GM23338 (cell line): ENCODE measurements around the gene ARID1B. TPM values are rescaled to one million over a fixed set of nuclear protein-coding genes. Genes with fewer than 3 reads are reported as not detected.

ENCODE experiments used
- CREB1 ChIP-seq: fragments of 250-450 bp; sonication (Bioruptor Pico); IDR thresholded peaks from 2 replicates; pipeline ENCODE4 v1.5.0; 2020; ENCODE audit warnings: low read depth, mild to moderate bottlenecking, moderate library complexity
- CTCF ChIP-seq, 2 experiments: fragments of 200-600 bp in 1 of 2; sonication (generic) in 1 of 2; conservative IDR thresholded peaks; 2 replicates each; pipeline versions ENCODE4 v1.5.1 to v1.6.1; 2016 to 2017; ENCODE audit warnings: antibody characterized with exemption in 2 of 2, low read depth in 2 of 2, mild to moderate bottlenecking in 2 of 2, moderate library complexity in 1 of 2
- ETS1 ChIP-seq: IDR thresholded peaks from 2 replicates; pipeline ENCODE4 v1.6.1; 2016; ENCODE audit warnings: antibody characterized with exemption
- EZH2 ChIP-seq: fragments of 200-600 bp; sonication (generic); IDR thresholded peaks from one replicate; pipeline ENCODE4 v1.8.0; 2017; ENCODE audit warnings: antibody characterized with exemption, mild to moderate bottlenecking, low read depth; ENCODE audit not compliant: unreplicated experiment
- EZH2phosphoT487 ChIP-seq: fragments of 200-600 bp; sonication (generic); IDR thresholded peaks from one replicate; pipeline ENCODE4 v1.8.1; 2018; ENCODE audit warnings: antibody characterized with exemption; ENCODE audit not compliant: unreplicated experiment
- NANOG ChIP-seq: IDR thresholded peaks from 2 replicates; pipeline ENCODE4 v1.6.1; 2016; ENCODE audit warnings: antibody characterized with exemption, borderline replicate concordance
- POLR2AphosphoS5 ChIP-seq: IDR thresholded peaks from 2 replicates; pipeline ENCODE4 v1.6.1; 2016; ENCODE audit warnings: antibody characterized with exemption, low read depth
- STAT1 ChIP-seq: IDR thresholded peaks from one replicate; pipeline ENCODE4 v1.6.1; 2016; ENCODE audit warnings: antibody characterized with exemption; ENCODE audit not compliant: unreplicated experiment
- ZNF114 ChIP-seq: fragments of 250-450 bp; sonication (Bioruptor Pico); IDR thresholded peaks from 2 replicates; pipeline ENCODE4 v1.5.0; 2020; ENCODE audit warnings: mild to moderate bottlenecking, moderate library complexity
- ZNF462 ChIP-seq: fragments of 250-450 bp; sonication (Bioruptor Pico); IDR thresholded peaks from 2 replicates; pipeline ENCODE4 v1.5.0; 2020; ENCODE audit warnings: mild to moderate bottlenecking, moderate library complexity
- polyA plus RNA-seq: library from polyadenylated mRNA; unstranded; fragments of >200 nt; fragmentation: Nextera tagmentation; extraction: Ambion mirVana; gene quantifications from 2 replicates; pipeline ENCODE4 v1.2.1, GENCODE V29; 2016
- total RNA-seq: library from RNA; depleted of rRNA; stranded (reverse); fragments of >200 nt; shearing (Covaris generic); gene quantifications from 2 replicates; pipeline ENCODE4 v1.2.3, GENCODE V29; 2014

ARID1B gene
- total and polyA plus RNA-seq, 2 experiments from 2014 or later: 59.3 to 72.2 TPM

- no peak for TF ChIP-seq ZNF462 (CRISPR knock-in tag)
- TF ChIP-seq CREB1 (CRISPR knock-in tag): no peak
- TF ChIP-seq ZNF114 (CRISPR knock-in tag): no peak
- TF ChIP-seq EZH2: no peak
- TF ChIP-seq ETS1: no peak
- TF ChIP-seq CTCF (conservative IDR thresholded peaks at IDR 0.05; ENCODE audit: low read depth in 2 of 2): no peak
- TF ChIP-seq STAT1: no peak
- no peak for TF ChIP-seq EZH2phosphoT487
- no peak for TF ChIP-seq POLR2AphosphoS5
- TF ChIP-seq NANOG: no peak
Observed at GRCh38 chr6:156767603-156768467, 9.3 kb upstream of the ARID1B start (continued).
